Stomach smooth muscle (tissue), 2 donors: ENCODE measurements around the gene GPBP1L1.

Experiments
- H3K27ac ChIP-seq: one replicate; pipeline ENCODE4 v1.7.0; 2013; ENCODE audit warnings: mild to moderate bottlenecking, low read length, inconsistent platforms
- H3K27me3 ChIP-seq, 2 donors: one replicate each; pipeline ENCODE4 v1.7.0; 2013; ENCODE audit warnings: low read length in 2 of 2; ENCODE audit not compliant: insufficient read depth in 2 of 2, control insufficient read depth in 1 of 2
- H3K36me3 ChIP-seq, 2 donors: one replicate each; pipeline ENCODE4 v1.7.0; 2013; ENCODE audit warnings: low read length in 2 of 2; ENCODE audit not compliant: control insufficient read depth in 2 of 2, insufficient read depth in 2 of 2
- H3K4me1 ChIP-seq: one replicate; pipeline ENCODE4 v1.7.0; 2013; ENCODE audit warnings: low read length; ENCODE audit not compliant: control insufficient read depth, insufficient read depth
- H3K4me3 ChIP-seq, 2 donors: one replicate each; pipeline ENCODE4 v1.7.0; 2013; ENCODE audit warnings: low read length in 2 of 2
- H3K9ac ChIP-seq, 2 donors: one replicate each; pipeline ENCODE4 v1.7.0; 2013; ENCODE audit warnings: low read length in 2 of 2, mild to moderate bottlenecking in 1 of 2
- H3K9me3 ChIP-seq, 2 donors: one replicate each; pipeline ENCODE4 v1.7.0; 2013; ENCODE audit warnings: low read length in 2 of 2; ENCODE audit not compliant: control insufficient read depth in 2 of 2
- donor health status: healthy.
- donor health status: Pancreatic carcinoma.

Gene GPBP1L1

DNA sequence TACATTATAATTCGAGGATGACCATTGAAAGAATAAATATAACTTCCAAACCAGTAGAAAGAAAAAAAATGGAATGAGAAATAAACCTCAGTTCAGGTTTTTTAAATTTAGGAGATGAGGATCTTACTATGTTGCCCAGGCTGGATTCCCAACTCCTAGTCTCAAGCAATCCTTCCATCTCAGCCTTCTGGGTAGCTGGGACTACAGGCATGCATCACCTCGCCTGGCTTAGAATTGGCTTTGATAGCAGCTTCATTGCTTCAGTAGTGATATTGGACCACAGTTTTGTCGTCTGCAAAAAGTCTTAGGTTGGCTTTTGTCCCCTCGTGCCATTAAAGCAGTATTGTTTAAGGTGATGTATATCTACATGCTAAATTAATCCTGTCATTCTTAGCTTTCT lies 99.6 kb downstream of the GPBP1L1 start:
- Histone ChIP-seq H3K4me1 (peaks cover 21% of the 10 kb centered on the region), H3K4me3 (peak overlapping the region in 1 of 2 donors; percentile 0), H3K36me3 (no peaks in the 10 kb centered on the region), H3K9me3 (no peaks in the 10 kb centered on the region), H3K27me3 (no peaks in the 10 kb centered on the region), H3K27ac (no peak overlapping the region), H3K9ac (no peak overlapping the region)

DNA sequence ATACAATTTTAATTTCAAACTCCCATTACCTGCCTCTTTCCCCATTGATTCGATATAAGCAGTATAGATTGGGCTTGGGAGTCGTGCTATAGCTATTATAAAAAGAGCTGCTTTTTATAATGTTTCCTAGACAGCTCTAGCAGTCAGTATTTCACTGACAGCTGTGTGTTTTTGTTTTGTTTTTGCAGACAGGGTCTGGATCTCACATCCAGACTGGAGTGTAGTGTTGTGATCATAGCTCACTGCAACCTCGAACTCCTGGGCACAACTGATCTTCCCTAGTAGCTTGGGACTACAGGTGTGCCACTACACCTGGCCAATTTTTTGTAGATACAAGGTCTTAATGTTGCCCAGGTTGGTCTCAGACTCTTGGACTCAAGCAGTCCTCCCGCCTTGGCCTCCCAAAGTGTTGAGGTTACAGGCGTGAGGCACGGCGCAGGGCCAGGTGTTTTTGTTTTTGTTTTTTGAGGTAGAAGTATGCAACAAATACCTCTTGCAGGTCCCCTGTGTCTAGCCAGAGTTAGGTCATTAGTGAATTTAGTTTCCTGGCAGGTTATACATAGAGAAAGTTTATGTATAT lies 100.7 kb downstream of the GPBP1L1 start:
- no peaks in the 10 kb centered on the region for H3K27me3 ChIP-seq
- H3K27ac ChIP-seq = peak overlapping the region; percentile 41
- no peaks in the 10 kb centered on the region for H3K9me3 ChIP-seq
- peaks cover 21% of the 10 kb centered on the region for H3K4me1 ChIP-seq
- H3K9ac ChIP-seq = peak overlapping the region in 1 of 2 donors; percentile 13
- H3K4me3 ChIP-seq = peak overlapping the region; percentile 87 to 99
- H3K36me3 ChIP-seq = no peaks in the 10 kb centered on the region

DNA sequence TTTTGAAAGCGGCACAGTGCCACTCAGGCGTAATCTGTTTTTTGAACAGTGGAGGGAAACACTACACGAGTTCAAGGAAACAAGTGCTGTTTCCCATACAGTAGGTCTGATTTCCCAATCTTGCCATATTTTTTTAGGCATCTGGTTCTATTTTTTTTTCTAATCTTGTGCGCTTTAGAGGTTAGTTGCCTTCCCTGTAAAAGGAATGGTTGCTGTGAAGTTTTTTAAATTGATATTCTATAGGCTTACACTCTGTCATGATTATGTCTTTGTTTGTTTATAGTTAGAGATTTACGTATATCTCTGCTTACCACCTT lies 101.3 kb downstream of the GPBP1L1 start:
- Histone ChIP-seq H3K27me3 (no peaks in the 10 kb centered on the region), H3K9me3 (no peaks in the 10 kb centered on the region), H3K27ac (peak overlapping the region; percentile 41), H3K4me1 (peaks cover 21% of the 10 kb centered on the region), H3K4me3 (peak overlapping the region; percentile 87 to 99), H3K36me3 (no peaks in the 10 kb centered on the region), H3K9ac (peak overlapping the region; percentile 13 to 62)

DNA sequence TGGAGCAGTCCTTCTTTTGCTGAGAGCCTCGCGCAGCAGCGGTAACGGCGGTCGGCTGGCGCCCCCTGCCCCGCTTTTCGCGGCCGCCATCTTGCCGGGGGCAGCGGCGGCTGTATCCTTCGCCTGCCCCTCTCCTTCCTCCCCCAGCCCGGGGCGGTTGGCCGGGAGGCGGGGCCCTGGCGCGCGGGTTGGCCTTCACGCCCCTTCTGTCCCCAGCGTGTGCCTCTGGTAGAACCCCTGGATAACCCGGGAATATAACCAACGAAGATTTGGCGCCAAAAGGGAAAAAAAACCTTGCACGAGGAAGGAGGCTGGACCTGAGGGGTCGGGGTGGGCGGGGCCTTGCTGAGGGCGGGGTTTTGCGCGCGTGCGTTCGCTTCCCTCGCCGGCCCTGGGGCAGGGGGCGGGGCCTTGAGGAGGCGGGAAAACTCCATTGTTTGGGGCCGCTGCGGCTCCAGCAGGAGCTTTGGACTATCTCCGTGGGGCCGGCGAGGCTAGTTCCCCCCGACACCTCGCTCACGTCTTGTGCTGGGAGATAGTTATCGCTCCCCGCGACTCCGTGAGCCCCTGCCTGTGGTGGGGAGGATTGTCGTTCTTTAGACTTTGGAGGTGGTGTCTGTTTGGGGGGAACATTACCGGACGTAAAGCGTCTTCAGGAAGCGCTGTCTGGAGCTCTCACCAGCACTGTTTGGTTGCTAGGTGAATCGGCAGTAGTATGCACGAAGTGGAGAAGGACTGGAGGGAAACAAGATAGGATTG lies 101.8 kb downstream of the GPBP1L1 start:
- Histone ChIP-seq H3K4me3 (peak overlapping the region; percentile 87 to 99), H3K27ac (peak overlapping the region; percentile 92), H3K4me1 (peaks cover 21% of the 10 kb centered on the region), H3K27me3 (no peaks in the 10 kb centered on the region), H3K9ac (peak overlapping the region; percentile 76 to 95), H3K36me3 (no peaks in the 10 kb centered on the region), H3K9me3 (no peaks in the 10 kb centered on the region)

DNA sequence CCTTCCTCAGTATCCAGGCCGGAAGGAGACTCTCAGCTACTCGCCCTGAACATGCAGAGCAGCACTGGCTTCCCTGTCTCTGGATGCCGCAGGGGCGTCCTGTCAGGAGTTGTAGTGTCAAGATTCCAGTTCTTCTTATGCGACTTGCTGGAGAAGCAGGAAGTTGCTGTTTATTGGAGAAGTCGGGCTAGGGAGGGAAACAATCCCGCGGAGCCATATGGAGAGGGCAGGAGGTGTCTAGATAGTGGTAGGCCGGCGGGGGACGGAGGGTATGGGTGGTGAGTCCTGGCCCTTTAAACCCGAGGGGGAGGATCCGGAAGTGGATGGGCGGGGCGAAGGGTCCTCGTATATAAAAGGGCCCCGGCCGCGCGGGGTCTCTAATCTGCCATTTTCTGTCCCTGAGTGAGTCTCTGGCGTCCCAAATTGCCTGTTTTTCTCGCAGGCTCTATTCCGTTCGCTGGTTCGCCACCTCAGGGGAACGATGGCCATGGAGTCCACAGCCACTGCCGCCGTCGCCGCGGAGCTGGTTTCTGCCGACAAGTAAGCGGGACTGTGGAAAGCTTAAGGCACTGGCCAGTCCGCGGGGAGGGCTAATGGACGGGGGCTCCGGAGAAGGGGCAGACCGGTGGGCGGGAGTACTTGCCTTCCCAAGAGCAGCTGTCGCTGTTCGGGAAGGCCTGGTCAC lies 102.5 kb downstream of the GPBP1L1 start, which contains the start of gene NASP:
Gene NASP (plus strand): TSS at position 376 of the 685 bp plus-strand sequence. CDS start 106 bp downstream, at position 482.
- peaks cover 21% of the 10 kb centered on the region for H3K4me1 ChIP-seq
- H3K36me3 ChIP-seq = no peaks in the 10 kb centered on the region
- peak within 1 kb of the TSS; percentile 76 to 95 for H3K9ac ChIP-seq
- no peaks in the 10 kb centered on the region for H3K9me3 ChIP-seq
- peak within 1 kb of the TSS; percentile 92 for H3K27ac ChIP-seq
- H3K4me3 ChIP-seq = peak within 1 kb of the TSS; percentile 87 to 99
- H3K27me3 ChIP-seq = no peaks in the 10 kb centered on the region

DNA sequence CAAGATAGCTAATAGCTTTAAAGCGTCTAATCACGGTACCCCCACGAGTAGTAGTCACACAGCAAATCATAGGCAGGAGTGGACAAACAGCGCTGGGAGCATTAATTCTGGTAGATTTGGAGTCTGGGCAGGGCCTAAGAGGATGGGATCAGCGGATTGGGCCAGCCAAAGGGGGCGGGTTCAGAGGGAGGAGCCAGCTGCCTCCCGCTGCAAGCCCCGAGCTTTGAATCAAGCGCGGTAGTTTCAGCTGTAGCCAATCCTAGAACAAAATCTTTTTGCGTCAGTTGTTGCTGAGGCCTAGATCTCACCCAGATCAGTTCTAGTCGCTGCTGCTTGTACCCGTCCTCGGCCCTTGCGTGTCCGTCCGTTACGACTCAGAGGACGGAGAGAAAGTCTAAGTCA lies 103.1 kb downstream of the GPBP1L1 start:
- H3K27me3 ChIP-seq = no peaks in the 10 kb centered on the region
- peak overlapping the region; percentile 92 for H3K27ac ChIP-seq
- peaks cover 21% of the 10 kb centered on the region for H3K4me1 ChIP-seq
- H3K36me3 ChIP-seq = no peaks in the 10 kb centered on the region
- peak overlapping the region; percentile 87 to 99 for H3K4me3 ChIP-seq
- no peaks in the 10 kb centered on the region for H3K9me3 ChIP-seq
- H3K9ac ChIP-seq = peak overlapping the region; percentile 76 to 95
